OCI-LY7 (cell line): ENCODE results near the gene CACNA2D1. TPM values are rescaled to one million over a fixed set of nuclear protein-coding genes. Genes with fewer than 3 reads are reported as not detected.
"Not testable (repeated sequence)": the region's sequence is repeated elsewhere in the genome, so short reads cannot be mapped to it uniquely, and the experiment has no call there.

Experiments used
- BruUV-seq: library from RNA; stranded (reverse); fragments of 400-500 nt; replicated peaks from 2 replicates; lab custom pipeline; 2021; lab: Mats Ljungman, UMichigan
- CTCF ChIA-PET: fragments of 300-600 bp; sonication (Branson Sonifier 250); formaldehyde crosslinking; loops from one replicate; lab custom pipeline; 2022; ENCODE audit warnings: antibody characterized with exemption; ENCODE audit not compliant: unreplicated experiment; lab: Charles Lee
- POLR2A ChIA-PET: fragments of 300-600 bp; sonication (Branson Sonifier 250); formaldehyde crosslinking; loops from one replicate; lab custom pipeline; 2022; ENCODE audit warnings: antibody characterized with exemption; lab: Charles Lee
- DNase-seq: peaks from one replicate; pipeline ENCODE4 v3.0.0-alpha.2; 2015; ENCODE audit warnings: low spot score
- H2AFZ ChIP-seq: fragments of 200-600 bp; sonication (generic), shearing (Covaris generic); 2 replicates; pipeline ENCODE4 v1.6.1; 2014; ENCODE audit warnings: mild to moderate bottlenecking, antibody characterized with exemption, low read length, moderate library complexity
- H3K27ac ChIP-seq: fragments of 200-600 bp; sonication (generic); 2 replicates; pipeline ENCODE4 v1.5.1; 2014; ENCODE audit warnings: mixed run types, low read depth, mild to moderate bottlenecking, moderate library complexity, low read length, inconsistent platforms; ENCODE audit not compliant: poor library complexity, severe bottlenecking
- H3K36me3 ChIP-seq: fragments of 200-600 bp; sonication (generic); 2 replicates; pipeline ENCODE4 v1.6.1; 2014; ENCODE audit warnings: mild to moderate bottlenecking, antibody characterized with exemption, low read length, moderate library complexity, mixed read lengths; ENCODE audit not compliant: insufficient read depth
- H3K4me1 ChIP-seq: fragments of 200-600 bp; sonication (generic); 2 replicates; pipeline ENCODE4 v1.5.1; 2014; ENCODE audit warnings: mild to moderate bottlenecking, low read length; ENCODE audit not compliant: insufficient read depth, poor library complexity, severe bottlenecking
- H3K4me2 ChIP-seq: fragments of 200-600 bp; sonication (generic); 2 replicates; pipeline ENCODE4 v1.6.1; 2014; ENCODE audit warnings: mild to moderate bottlenecking, low read length
- H3K4me3 ChIP-seq: fragments of 200-600 bp; sonication (generic); 2 replicates; pipeline ENCODE4 v1.5.1; 2014; ENCODE audit warnings: mild to moderate bottlenecking, low read depth, low read length; ENCODE audit not compliant: poor library complexity, severe bottlenecking
- H3K79me2 ChIP-seq: fragments of 200-600 bp; sonication (generic); 2 replicates; pipeline ENCODE4 v1.6.1; 2016; ENCODE audit warnings: low read depth, mild to moderate bottlenecking, low read length, moderate library complexity, mixed read lengths; ENCODE audit not compliant: insufficient read depth
- H3K9me2 ChIP-seq: fragments of 200-600 bp; sonication (generic); 2 replicates; pipeline ENCODE4 v1.6.1; 2016; ENCODE audit warnings: mild to moderate bottlenecking, low read length, mixed read lengths; ENCODE audit not compliant: insufficient read depth
- H3K9me3 ChIP-seq: fragments of 200-600 bp; sonication (generic); 2 replicates; pipeline ENCODE4 v1.6.1; 2014; ENCODE audit warnings: mild to moderate bottlenecking, mixed run types, low read length, mixed read lengths
- H4K20me1 ChIP-seq: fragments of 200-600 bp; sonication (generic); 2 replicates; pipeline ENCODE4 v1.6.1; 2014; ENCODE audit warnings: mild to moderate bottlenecking, antibody characterized with exemption, low read length, moderate library complexity, mixed read lengths; ENCODE audit not compliant: insufficient read depth
- EZH2phosphoT487 ChIP-seq: fragments of 200-600 bp; sonication (generic); IDR thresholded peaks from 2 replicates; pipeline ENCODE4 v1.6.1; 2018; ENCODE audit warnings: low read depth, borderline replicate concordance, mild to moderate bottlenecking, mixed run types, antibody characterized with exemption, low read length, moderate library complexity, mixed read lengths
- intact Hi-C: fragments of 100-400 bp; cut with micrococcal nuclease; formaldehyde crosslinking; loops from one replicate; pipeline ENCODE4 v1.10.0; 2022; ENCODE audit not compliant: unreplicated experiment
- total RNA-seq, 2 experiments: library from RNA; depleted of rRNA in 1 of 2; stranded (reverse); fragments of >200 nt in 1 of 2; shearing (Covaris generic) in 1 of 2; gene quantifications; 2 replicates each; pipeline ENCODE4 v1.2.3, GENCODE V29; 2014 to 2022
- TF ChIP-seq, protein P1 (sequence below): fragments of 200-600 bp; sonication (generic); conservative IDR thresholded peaks from 2 replicates; pipeline ENCODE4 v1.5.1; 2014; ENCODE audit warnings: mild to moderate bottlenecking, antibody characterized with exemption, low read length, moderate library complexity, mixed read lengths

The CACNA2D1 gene
- total RNA-seq, 2 experiments from 2014 or later = not detected

DNA sequence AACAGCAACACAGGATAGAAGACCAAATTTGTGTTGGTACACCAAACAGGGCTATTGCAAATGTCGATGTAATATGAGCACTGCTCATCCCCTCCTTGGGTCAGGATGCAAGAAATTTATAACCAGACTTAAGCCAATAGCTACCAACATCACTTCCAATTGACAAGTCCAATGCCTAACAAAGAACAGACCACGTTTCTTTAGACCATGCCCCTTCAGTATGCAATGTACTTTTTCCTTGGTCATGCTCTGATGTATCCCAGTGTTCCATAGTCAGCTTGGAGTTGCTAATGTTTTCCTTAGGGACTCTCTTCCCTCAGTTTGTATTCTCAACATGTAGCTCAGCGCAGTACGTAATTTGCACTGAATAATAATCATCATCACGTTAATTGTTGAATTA, 7.8 kb downstream of the CACNA2D1 start:
- DNase-seq = no peak
- no TSS peak for BruUV-seq
- Histone ChIP-seq H3K27ac (no peak overlapping the region), H2AFZ (no peak overlapping the region), H3K4me1 (no peaks in the 10 kb centered on the region), H4K20me1 (no peaks in the 10 kb centered on the region), H3K36me3 (no peaks in the 10 kb centered on the region), H3K9me3 (no peaks in the 10 kb centered on the region), H3K79me2 (no peaks in the 10 kb centered on the region), H3K4me2 (no peak overlapping the region), H3K9me2 (no peaks in the 10 kb centered on the region), H3K4me3 (no peak overlapping the region)
- ChIA-PET CTCF (no interaction called here), POLR2A (interaction anchor here (0.6 to 1.2 kb wide), 2 partner anchors 802 to 940 kb away, joined by 3 read pairs; no protein-coding TSS in a partner anchor)
- no peak for TF ChIP-seq EZH2phosphoT487
- TF ChIP-seq, protein P1, sequence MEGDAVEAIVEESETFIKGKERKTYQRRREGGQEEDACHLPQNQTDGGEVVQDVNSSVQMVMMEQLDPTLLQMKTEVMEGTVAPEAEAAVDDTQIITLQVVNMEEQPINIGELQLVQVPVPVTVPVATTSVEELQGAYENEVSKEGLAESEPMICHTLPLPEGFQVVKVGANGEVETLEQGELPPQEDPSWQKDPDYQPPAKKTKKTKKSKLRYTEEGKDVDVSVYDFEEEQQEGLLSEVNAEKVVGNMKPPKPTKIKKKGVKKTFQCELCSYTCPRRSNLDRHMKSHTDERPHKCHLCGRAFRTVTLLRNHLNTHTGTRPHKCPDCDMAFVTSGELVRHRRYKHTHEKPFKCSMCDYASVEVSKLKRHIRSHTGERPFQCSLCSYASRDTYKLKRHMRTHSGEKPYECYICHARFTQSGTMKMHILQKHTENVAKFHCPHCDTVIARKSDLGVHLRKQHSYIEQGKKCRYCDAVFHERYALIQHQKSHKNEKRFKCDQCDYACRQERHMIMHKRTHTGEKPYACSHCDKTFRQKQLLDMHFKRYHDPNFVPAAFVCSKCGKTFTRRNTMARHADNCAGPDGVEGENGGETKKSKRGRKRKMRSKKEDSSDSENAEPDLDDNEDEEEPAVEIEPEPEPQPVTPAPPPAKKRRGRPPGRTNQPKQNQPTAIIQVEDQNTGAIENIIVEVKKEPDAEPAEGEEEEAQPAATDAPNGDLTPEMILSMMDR = no peak
- intact Hi-C loops = no loop called here

DNA sequence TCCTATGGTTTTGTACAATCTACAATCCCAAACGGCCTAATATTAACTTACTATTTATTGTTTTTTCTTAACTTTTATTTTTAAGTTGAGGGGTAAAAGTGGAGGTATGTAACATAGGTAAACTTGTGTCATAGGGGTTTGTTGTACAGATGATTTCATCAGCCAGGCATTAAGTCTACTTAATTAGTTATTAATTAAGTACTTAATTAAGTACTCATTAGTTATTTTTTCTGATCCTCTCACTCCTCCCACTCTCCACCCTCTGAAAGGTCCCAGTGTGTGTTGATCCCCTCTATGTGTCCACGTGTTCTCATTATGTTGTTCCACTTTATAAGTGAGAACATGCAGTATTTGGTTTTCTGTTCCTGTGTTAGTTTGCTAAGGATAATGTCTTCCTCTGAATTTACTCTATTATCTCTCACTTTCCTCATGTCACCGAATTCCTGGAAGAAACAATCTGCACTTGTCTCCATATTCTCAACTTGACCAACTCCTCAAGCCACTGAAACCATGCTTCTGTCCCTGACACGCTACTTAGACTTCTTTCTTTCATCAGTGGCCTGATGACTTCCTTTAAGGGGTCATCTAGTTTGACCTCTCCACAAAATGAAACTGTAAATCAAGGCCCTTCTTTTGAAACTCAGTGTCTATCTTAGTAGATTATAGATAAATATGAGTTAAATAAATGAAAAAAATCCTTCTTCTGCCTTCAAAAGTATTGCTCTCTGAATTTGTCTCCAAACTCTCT, 9.1 kb downstream of the CACNA2D1 start:
- H3K4me2 ChIP-seq = no peak overlapping the region
- no peak for DNase-seq
- H3K9me2 ChIP-seq = no peaks in the 10 kb centered on the region
- no peaks in the 10 kb centered on the region for H3K36me3 ChIP-seq
- TF ChIP-seq, protein P1 = no peak
- no peak for TF ChIP-seq EZH2phosphoT487
- no peaks in the 10 kb centered on the region for H3K4me1 ChIP-seq
- ChIA-PET CTCF (no interaction called here), POLR2A (no interaction called here)
- no peaks in the 10 kb centered on the region for H3K79me2 ChIP-seq
- no TSS peak for BruUV-seq
- H3K27ac ChIP-seq = no peak overlapping the region
- intact Hi-C loops = no loop called here
- no peaks in the 10 kb centered on the region for H3K9me3 ChIP-seq
- H4K20me1 ChIP-seq = no peaks in the 10 kb centered on the region
- H2AFZ ChIP-seq = no peak overlapping the region
- no peak overlapping the region for H3K4me3 ChIP-seq

DNA sequence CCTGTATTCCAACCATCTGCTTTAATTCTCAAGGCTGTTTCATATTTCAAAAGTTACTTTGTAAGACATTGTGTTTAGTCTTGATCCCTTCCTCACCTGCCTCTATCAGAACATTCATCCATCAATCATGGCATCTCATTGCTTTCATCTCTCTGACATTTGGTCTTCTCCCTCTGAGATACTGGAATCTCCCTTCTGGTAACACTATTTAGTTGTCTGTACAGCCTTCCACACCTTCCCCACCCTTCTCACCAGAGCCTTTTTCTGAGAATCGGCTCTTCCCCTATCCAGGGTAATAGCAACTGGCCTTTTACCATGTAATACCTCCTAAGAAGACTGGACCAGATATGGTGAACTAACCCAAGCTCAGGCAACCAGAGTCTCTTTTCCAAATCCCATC, 10.1 kb downstream of the CACNA2D1 start:
- Histone ChIP-seq H2AFZ (no peak overlapping the region), H3K4me3 (no peak overlapping the region), H3K36me3 (no peaks in the 10 kb centered on the region), H3K9me2 (no peaks in the 10 kb centered on the region), H3K4me1 (no peaks in the 10 kb centered on the region), H3K79me2 (no peaks in the 10 kb centered on the region), H3K27ac (no peak overlapping the region), H4K20me1 (no peaks in the 10 kb centered on the region), H3K4me2 (no peak overlapping the region), H3K9me3 (no peaks in the 10 kb centered on the region)
- TF ChIP-seq EZH2phosphoT487 = no peak
- TF ChIP-seq, protein P1 = no peak
- intact Hi-C loops = no loop called here
- CTCF ChIA-PET = no interaction called here
- no TSS peak for BruUV-seq
- POLR2A ChIA-PET = no interaction called here
- DNase-seq = no peak

DNA sequence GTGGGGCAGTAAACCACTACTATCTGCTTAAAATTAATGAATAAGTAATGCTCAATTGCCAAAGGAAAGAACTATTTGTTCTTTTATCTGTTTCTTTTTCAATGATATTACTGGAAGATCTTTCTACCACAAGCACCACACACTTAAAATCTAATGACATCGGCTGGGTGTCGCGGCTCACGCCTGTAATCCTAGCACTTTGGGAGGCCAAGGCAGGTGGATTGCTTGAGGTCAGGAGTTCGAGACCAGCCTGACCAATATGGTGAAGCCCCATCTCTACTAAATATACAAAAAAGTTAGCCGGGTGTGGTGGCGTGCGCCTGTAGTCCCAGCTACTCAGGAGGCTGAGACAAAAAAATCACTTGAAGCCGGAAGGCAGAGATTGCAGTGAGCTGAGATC, 10.8 kb downstream of the CACNA2D1 start:
- H2AFZ ChIP-seq, DNase-seq, H4K20me1 ChIP-seq, CTCF ChIA-PET, BruUV-seq, H3K4me2 ChIP-seq, H3K4me3 ChIP-seq, H3K79me2 ChIP-seq, H3K4me1 ChIP-seq, POLR2A ChIA-PET, intact Hi-C loops, H3K36me3 ChIP-seq, H3K9me3 ChIP-seq, H3K9me2 ChIP-seq, H3K27ac ChIP-seq: not testable (repeated sequence)
